NT2/D1 (cell line): ENCODE measurements around the gene TP53I13.

ENCODE experiments used
- SUZ12 ChIP-seq: IDR thresholded peaks from 2 replicates; pipeline ENCODE4 v1.6.1; 2011; ENCODE audit not compliant: insufficient read length, insufficient read depth; ENCODE audit errors: extremely low read depth
- YY1 ChIP-seq: IDR thresholded peaks from 2 replicates; pipeline ENCODE4 v1.6.1; 2011; ENCODE audit not compliant: insufficient read length, insufficient read depth
- ZNF274 ChIP-seq: IDR thresholded peaks from 2 replicates; pipeline ENCODE4 v1.6.1; 2011; ENCODE audit warnings: mild to moderate bottlenecking, low read depth, low read length

DNA sequence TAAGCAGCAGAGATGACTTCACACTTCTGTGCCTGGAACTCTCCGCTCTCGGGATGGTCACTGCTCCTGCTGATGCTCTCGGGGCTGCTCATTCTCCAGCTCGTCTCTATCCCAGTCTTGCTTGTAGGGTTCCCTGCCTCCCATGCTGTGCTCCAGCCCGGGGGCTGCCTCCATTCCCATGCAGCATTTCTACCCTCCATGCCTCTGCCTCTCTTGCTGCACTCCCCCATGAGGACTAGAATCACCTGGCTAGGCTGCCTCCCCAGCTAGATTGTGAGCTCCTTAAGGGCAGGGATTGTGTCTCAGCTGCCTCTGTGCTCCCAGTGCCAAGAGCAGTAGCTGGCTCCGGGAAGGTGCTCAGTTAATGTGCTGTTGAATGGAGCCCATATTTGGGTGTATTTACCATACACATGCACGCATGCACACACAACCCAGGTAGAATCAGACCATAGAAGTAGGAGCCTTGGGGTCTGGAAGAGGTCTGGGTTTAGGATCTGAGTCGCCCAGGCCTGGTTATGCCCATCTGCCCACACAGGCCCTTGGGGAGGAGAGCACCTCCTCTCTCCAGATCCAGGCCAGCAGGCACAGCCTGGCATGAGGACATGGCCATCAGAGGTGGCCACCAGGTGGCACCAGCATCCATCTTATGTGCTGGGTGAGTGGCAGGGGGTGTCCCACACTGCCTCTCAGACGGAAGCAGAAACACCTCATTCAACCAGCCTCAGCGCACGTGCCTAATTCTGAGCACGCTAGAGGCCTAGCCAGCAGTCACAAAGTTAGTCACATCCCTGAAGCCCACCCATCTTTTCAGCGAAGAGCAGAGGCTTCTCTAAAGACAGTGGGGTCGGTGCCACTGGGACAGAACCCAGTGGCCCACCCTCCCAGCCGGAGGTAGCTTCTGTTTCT is 11.6 kb downstream of the TP53I13 start:
- TF ChIP-seq YY1 = no peak
- no peak for TF ChIP-seq SUZ12
- no peak for TF ChIP-seq ZNF274
